Endothelial cell of hepatic sinusoid (primary cell): ENCODE measurements around the gene IQGAP1.

Source experiments
- in situ Hi-C: cut with HindIII; loops from 2 replicates; pipeline ENCODE4 v1.10.0; 2017; ENCODE audit warnings: low sequenced_read_pairs

IQGAP1 gene

DNA sequence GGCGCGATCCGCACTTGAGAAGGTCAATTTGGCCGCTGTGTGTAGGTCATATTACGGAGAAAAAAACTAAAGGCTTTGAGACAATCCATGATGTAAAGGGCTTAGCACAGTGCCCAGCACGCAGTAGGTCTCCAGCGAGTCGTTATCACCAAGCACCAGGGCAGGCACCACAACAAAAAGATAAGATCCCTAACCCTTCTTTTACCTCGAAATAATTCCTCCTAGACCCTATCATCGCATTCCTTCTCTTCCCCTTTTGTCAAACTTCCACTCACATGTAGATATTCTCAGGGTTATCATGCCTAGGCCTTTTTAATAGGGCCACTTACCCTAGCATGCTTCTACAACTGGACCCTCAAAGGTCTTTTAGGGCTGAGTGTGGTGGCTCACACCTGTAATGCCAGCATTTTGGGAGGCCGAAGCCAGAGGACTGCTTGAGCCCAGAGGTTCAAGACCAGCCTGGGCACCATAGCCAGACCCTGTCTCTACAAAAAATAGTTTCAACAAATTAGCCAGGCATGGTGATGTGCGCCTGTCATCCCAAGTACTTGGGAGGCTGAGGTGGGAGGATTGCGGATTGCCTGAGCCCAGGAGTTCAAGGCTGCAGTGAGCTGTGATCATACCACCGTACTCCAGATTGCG lies 22.5 kb upstream of the IQGAP1 start:
- in situ Hi-C loops, result no loop called here

- in situ Hi-C loops, result no loop called here
These were observed 20.5 kb upstream of the IQGAP1 start for GRCh38 chr15:90367576-90367975.

DNA sequence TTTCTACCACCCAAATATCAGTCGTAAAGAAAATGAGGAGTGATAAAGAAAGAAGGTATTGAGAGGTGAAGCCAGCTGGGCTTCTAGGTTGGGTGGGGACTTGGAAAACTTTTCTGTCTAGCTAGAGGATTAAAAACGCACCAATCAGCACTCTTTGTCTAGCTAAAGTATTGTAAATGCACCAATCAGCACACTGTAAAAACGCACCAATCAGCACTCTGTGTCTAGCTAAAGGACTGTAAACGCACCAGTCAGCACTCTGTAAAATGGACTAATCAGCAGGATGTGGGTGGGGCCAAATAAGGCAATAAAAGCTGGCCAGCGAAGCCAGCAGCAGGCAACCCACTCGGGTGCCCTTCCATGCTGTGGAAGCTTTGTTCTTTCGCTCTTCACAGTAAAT lies 13.0 kb upstream of the IQGAP1 start:
- in situ Hi-C loops, result no loop called here

GRCh38 chr15:90376789-90377188 lies 11.3 kb upstream of the IQGAP1 start:
- in situ Hi-C loops, result no loop called here

DNA sequence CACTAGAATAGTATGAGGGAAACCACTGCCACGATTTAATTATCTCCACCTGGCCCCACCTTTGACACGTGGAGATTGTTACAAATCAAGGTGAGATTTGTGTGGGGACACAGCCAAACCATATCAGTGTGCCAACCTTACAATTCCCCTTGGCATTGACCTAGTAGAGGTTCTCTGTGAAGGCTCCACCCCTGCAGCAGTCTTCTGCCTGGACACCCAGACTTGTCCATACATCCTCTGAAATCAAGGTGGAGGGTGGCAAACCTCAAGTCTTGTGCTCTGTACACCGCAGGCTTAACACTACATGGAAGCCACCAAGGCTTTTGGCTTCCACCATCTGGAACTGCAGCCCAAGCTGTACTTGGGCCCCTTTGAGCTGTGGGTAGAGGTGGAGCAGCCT lies 8.8 kb upstream of the IQGAP1 start:
- in situ Hi-C loops, result no loop called here

DNA sequence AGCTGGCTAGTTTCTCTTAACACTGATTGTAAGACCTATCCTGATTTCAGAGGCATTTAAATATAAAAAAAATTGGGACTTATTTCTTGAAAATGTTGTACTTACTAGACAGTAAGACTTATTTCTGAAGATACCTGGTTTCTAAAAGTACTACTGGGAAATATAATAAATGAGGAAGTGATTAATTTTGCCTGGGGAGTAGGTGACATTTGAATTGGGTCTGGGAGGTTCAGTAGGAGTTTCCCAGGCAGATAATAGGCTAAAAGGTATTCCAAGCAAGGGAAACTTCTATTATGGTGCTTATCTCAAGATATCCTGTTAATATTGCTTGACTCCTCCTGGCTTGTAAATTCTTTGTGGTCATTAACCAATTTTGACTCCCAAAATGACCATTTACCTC lies 6.5 kb upstream of the IQGAP1 start:
- in situ Hi-C loops, result loop anchor here (5.0 kb wide), 2 partner anchors 34 to 76 kb away; no protein-coding TSS in a partner anchor

- in situ Hi-C loops, result loop anchor here (5.0 kb wide), 2 partner anchors 35 to 75 kb away; no protein-coding TSS in a partner anchor
These were observed 5.7 kb upstream of the IQGAP1 start for GRCh38 chr15:90382320-90382719.

- in situ Hi-C loops, result no loop called here
These were observed 1.8 kb upstream of the IQGAP1 start for GRCh38 chr15:90386221-90386620.

GRCh38 chr15:90388462-90389380 lies 679 bp downstream of the IQGAP1 start:
- in situ Hi-C loops, result no loop called here

GRCh38 chr15:90389513-90389912 lies 1.5 kb downstream of the IQGAP1 start:
- in situ Hi-C loops, result no loop called here

GRCh38 chr15:90393040-90393439 lies 5.0 kb downstream of the IQGAP1 start:
- in situ Hi-C loops, result no loop called here

DNA sequence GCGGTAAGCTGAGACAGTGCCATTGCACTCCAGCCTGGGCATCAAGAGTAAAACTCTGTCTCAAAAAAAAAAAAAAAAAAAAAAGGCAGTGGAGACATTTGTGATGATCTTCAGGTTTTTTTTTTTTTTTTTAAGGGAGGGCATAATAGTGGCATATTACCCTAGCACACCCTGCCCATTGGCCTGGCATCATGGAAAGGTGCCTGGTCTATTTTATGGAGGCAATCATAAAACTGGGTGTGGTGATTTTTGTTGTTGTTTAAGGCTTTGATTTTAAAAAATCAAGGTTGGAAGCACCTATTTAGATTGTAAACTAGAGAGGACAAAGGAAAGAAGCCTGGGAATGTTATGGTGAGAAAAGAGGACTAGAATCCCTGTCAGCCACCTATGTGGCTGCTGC lies 6.0 kb downstream of the IQGAP1 start:
- in situ Hi-C loops, result no loop called here

GRCh38 chr15:90394748-90395442 lies 6.9 kb downstream of the IQGAP1 start:
- in situ Hi-C loops, result no loop called here

DNA sequence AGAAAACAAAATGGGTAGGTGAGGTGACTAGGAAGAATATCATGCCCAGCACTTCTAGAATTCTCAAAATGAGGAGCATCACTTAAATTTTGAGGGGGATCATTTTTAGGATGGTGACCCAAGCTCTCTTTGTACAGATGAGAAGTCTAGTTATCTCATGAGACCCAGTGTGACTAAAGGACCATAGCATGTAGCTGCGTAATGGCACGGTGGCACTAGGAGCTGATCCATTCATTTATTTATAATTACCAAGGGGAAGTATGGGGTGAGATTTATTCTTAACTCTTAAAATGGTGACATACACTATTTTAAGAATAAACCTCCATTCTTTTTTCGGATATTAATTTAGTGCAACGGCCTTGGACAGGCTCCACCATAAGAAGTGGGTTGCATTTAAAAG lies 8.3 kb downstream of the IQGAP1 start:
- in situ Hi-C loops, result no loop called here

GRCh38 chr15:90400005-90400758 lies 12.1 kb downstream of the IQGAP1 start:
- in situ Hi-C loops, result no loop called here

GRCh38 chr15:90400759-90401314 lies 12.8 kb downstream of the IQGAP1 start:
- in situ Hi-C loops, result no loop called here

DNA sequence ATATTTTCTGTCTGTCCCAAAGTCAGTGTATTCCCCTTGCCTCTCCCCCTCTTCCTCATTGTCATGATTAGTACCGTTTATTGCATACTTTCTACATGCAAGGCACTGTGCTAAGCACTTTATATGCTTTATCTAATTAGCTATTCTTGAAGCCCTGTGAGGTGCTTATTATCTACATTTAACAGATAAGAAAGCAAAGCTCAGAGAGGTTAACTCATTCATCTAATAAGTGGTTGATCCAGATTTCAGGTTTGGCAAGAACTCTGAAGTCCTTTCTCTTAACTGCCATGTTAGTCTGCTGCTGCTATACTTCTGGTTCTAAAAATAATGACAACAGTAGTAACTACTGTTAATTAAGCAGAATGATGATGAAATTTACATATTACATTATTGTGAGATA lies 13.5 kb downstream of the IQGAP1 start:
- in situ Hi-C loops, result no loop called here

DNA sequence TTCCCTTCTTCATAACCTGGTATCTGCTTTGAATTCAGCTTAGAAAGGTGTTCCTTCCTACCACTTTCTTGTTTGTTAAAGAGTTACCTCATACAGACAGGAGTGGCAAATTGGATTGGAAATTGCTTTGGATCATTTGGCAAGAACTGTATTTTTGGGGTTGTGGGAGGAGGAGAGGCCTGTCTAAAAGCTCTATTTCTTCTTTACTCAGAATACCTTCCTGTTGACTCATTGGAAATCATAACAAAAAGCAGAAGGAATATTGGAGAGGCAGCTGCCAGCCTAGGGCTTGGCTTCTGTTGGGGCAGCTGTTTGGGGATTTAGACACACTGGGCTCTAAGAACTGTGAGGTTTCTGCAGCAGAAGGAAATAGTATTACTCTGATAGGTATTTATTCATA lies 14.2 kb downstream of the IQGAP1 start:
- in situ Hi-C loops, result no loop called here

- in situ Hi-C loops, result no loop called here
These were observed 14.7 kb downstream of the IQGAP1 start for GRCh38 chr15:90402767-90403166.

GRCh38 chr15:90405055-90405607 lies 17.1 kb downstream of the IQGAP1 start:
- in situ Hi-C loops, result loop anchor here (5.0 kb wide), 1 partner anchor 52 kb away; no protein-coding TSS in a partner anchor
